GM12872 (cell line): ENCODE results near the gene GDF2.

ENCODE experiments used
- CTCF ChIP-seq: IDR thresholded peaks from 3 replicates; pipeline ENCODE4 v1.5.1; 2011; ENCODE audit warnings: low read depth, mild to moderate bottlenecking, low read length, moderate library complexity; ENCODE audit not compliant: insufficient read depth

Gene GDF2

GRCh38 chr10:47294057-47294456 lies 28.2 kb upstream of the GDF2 start:
- no peak for TF ChIP-seq CTCF

GRCh38 chr10:47294501-47294900 lies 27.8 kb upstream of the GDF2 start:
- no peak for TF ChIP-seq CTCF

DNA sequence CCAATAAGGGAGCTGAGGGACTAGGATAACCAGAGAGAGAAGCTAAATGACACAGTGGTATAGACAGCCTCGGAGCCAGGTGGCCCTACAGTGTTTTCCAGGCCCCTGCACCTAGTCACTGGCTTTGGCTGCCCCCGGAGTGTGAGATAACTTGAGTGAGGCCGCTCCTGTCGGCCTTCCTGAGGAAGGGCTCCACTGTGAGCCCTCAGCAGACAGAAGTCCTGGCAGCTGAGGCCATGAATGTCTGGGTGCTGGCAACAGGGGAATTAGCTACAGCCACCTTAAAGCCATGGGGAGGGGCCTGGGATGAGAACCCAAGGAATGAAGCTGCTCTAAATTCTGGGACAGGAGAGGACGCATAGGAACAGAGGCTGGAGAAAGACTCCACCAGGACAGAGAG lies 26.8 kb upstream of the GDF2 start:
- no peak for TF ChIP-seq CTCF

GRCh38 chr10:47296156-47296894 lies 25.9 kb upstream of the GDF2 start:
- no peak for TF ChIP-seq CTCF

DNA sequence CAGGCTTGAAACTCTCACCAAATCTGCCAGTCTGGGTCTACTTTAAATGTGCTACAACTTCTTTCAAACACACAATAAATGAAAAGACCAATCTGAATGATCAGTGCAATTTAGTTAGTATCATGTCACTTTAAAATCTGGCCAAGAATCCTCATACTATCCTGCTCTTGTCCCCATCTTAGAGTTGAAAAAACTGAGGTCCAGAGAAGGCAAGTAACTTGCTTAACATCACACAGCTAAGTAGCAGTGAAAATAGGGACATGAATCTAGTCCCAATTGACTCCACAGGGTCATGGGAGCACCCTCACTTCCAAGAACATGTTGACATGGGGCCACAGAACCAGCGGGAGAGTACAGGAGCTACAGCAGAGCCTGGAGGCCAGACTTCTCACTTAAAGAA lies 25.3 kb upstream of the GDF2 start:
- TF ChIP-seq CTCF, result no peak

DNA sequence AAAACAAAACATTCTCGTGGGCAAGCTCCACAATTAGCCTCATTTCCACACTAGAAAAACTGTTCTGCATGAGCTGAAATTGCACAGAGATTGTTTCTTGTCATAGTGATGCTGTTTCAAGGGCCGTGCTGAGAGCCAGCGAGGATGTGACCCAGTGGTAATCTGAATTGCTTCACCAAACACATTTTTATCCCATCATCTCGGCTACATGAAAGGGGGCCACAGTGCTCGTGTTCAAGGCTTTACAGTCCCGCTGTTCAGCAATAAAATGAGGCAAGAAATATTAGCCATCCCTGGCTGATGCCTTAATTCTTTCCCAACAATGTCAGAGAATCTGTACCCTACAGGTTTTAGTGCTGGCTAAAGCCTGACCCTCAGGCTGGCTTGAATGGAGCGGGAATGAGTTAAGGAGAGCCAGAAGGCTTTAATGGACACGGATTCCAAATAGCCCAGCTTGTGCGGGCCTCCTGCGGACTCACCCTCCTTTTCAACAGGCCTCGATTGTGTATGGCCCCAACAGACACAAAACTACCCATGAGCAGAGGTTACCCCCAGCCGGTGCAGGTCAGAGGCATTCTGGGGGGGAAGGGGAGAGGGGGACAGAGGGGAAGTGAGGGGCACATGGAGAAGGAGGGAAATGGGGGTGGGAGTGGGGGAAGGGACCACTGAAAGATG lies 24.3 kb upstream of the GDF2 start:
- TF ChIP-seq CTCF, result no peak

GRCh38 chr10:47298715-47299114 lies 23.5 kb upstream of the GDF2 start:
- TF ChIP-seq CTCF, result no peak
